Esophagus squamous epithelium (tissue), 5 donors: ENCODE results near the gene TYRO3. TPM values are rescaled to one million over a fixed set of nuclear protein-coding genes. Genes with fewer than 3 reads are reported as not detected.

Experiments used
- DNase-seq: peaks from one replicate; lab custom pipeline; 2025; lab: John Stamatoyannopoulos, UW
- H3K27ac ChIP-seq, 4 donors: fragments of 200-600 bp; sonication (generic); one replicate each; pipeline ENCODE4 v1.5.1; 2016 to 2019; ENCODE audit warnings: mild to moderate bottlenecking in 1 of 4
- H3K27me3 ChIP-seq, 4 donors: fragments of 200-600 bp; sonication (generic); 1 replicate in 3 of 4; 2 replicates in 1 of 4; pipeline versions ENCODE4 v1.5.1 to v1.6.0; 2017 to 2021; ENCODE audit warnings: antibody characterized with exemption in 1 of 4
- H3K36me3 ChIP-seq, 3 donors: fragments of 200-600 bp; sonication (generic); one replicate each; pipeline ENCODE4 v1.5.1; 2016 to 2019
- H3K4me1 ChIP-seq, 3 donors: fragments of 200-600 bp; sonication (generic); one replicate each; pipeline ENCODE4 v1.5.1; 2017 to 2019
- H3K4me3 ChIP-seq, 4 donors: fragments of 200-600 bp; sonication (generic); 1 replicate in 3 of 4; 2 replicates in 1 of 4; pipeline ENCODE4 v1.5.1; 2016 to 2019; ENCODE audit warnings: mild to moderate bottlenecking in 2 of 4, moderate library complexity in 1 of 4
- H3K9me3 ChIP-seq, 3 donors: fragments of 200-600 bp; sonication (generic); one replicate each; pipeline ENCODE4 v1.5.1; 2016 to 2019
- CTCF ChIP-seq, 6 experiments: fragments of 450-650 bp in 4 of 6; fragments of 200-600 bp in 2 of 6; sonication (generic) in 2 of 6; IDR thresholded peaks; one replicate each; pipeline ENCODE4 v1.5.1; 2016 to 2019; ENCODE audit warnings: antibody characterized with exemption in 6 of 6, mild to moderate bottlenecking in 4 of 6, moderate library complexity in 4 of 6
- POLR2A ChIP-seq, 4 donors: fragments of 450-650 bp; IDR thresholded peaks; one replicate each; pipeline ENCODE4 v1.6.1; 2017; ENCODE audit warnings: antibody characterized with exemption in 4 of 4, mild to moderate bottlenecking in 4 of 4, moderate library complexity in 3 of 4
- WGBS, 2 donors: methylation state at CpG; one replicate each; pipeline ENCODE4 v1.1.5; 2018; 5-methylcytosine and 5-hydroxymethylcytosine counted together
- intact Hi-C: fragments of 100-400 bp; cut with DNase I; formaldehyde crosslinking; loops from one replicate; pipeline ENCODE4 v1.15.0; 2022
- total RNA-seq, 4 donors: library from RNA; depleted of rRNA; stranded (reverse); fragments of >200 nt; gene quantifications; one replicate each; pipeline ENCODE4 v1.1.0, GENCODE V29; 2016
- donor health status: DM: yes; HTN: yes; CAD: no.

TYRO3 gene
- total RNA-seq, 4 donors from 2014 or later = 6.5 to 16.9 (median 11.2) TPM

- DNase-seq = no peak
- H3K4me1 ChIP-seq = peaks cover 15 to 44% (median 26%) of the 10 kb centered on the region in 3 donors
- H3K9me3 ChIP-seq = no peaks in the 10 kb centered on the region
- H3K27ac ChIP-seq = peak overlapping the region; percentile 45 to 84 (median 72)
- no peaks in the 10 kb centered on the region for H3K27me3 ChIP-seq
- peaks cover 0 to 32% (median 0%) of the 10 kb centered on the region in 3 donors for H3K36me3 ChIP-seq
- H3K4me3 ChIP-seq = peak overlapping the region; percentile 58 to 91 (median 74)
- 0% methylated on average over 1 of the region's 60 CpGs for WGBS, 2 donors
- TF ChIP-seq CTCF (IDR thresholded peaks at IDR 0.05) (no peak), POLR2A (IDR thresholded peaks at IDR 0.05) (no peak)
- intact Hi-C loops = no loop called here
Measured at GRCh38 chr15:41559239-41559782, 299 bp downstream of the TYRO3 start.

GRCh38 chr15:41560572-41560874 is 1.5 kb downstream of the TYRO3 start:
- TF ChIP-seq CTCF (IDR thresholded peaks at IDR 0.05) = no peak
- no peak for TF ChIP-seq POLR2A (IDR thresholded peaks at IDR 0.05)
- WGBS, 2 donors = 24% methylated on average over 2 of the region's 2 CpGs; no CpG with 5 or more reads in 1 of the 2 donors
- intact Hi-C loops = no loop called here
- no peaks in the 10 kb centered on the region for H3K9me3 ChIP-seq
- no peaks in the 10 kb centered on the region for H3K27me3 ChIP-seq
- DNase-seq = no peak
- peak overlapping the region in 1 of 4 donors; percentile 82 for H3K4me3 ChIP-seq
- H3K27ac ChIP-seq = peak overlapping the region in 1 of 4 donors; percentile 33
- H3K4me1 ChIP-seq = peaks cover 15 to 44% (median 26%) of the 10 kb centered on the region in 3 donors
- peaks cover 0 to 44% (median 0%) of the 10 kb centered on the region in 3 donors for H3K36me3 ChIP-seq

GRCh38 chr15:41561104-41561776 is 2.2 kb downstream of the TYRO3 start:
- Histone ChIP-seq H3K27me3 (no peaks in the 10 kb centered on the region), H3K36me3 (peaks cover 0 to 48% (median 0%) of the 10 kb centered on the region in 3 donors), H3K9me3 (no peaks in the 10 kb centered on the region), H3K4me3 (no peak overlapping the region), H3K4me1 (peaks cover 15 to 44% (median 26%) of the 10 kb centered on the region in 3 donors), H3K27ac (peak overlapping the region in 2 of 4 donors; percentile 9 to 33)
- intact Hi-C loops = no loop called here
- no peak for TF ChIP-seq POLR2A (IDR thresholded peaks at IDR 0.05)
- no peak for TF ChIP-seq CTCF (IDR thresholded peaks at IDR 0.05)
- WGBS, 2 donors = 90 to 100% methylated on average over 1 to 2 of the region's 16 CpGs
- no peak for DNase-seq

GRCh38 chr15:41561777-41562145 is 2.7 kb downstream of the TYRO3 start:
- no peaks in the 10 kb centered on the region for H3K27me3 ChIP-seq
- TF ChIP-seq POLR2A (IDR thresholded peaks at IDR 0.05) = no peak
- no peak for TF ChIP-seq CTCF (IDR thresholded peaks at IDR 0.05)
- peaks cover 15 to 44% (median 26%) of the 10 kb centered on the region in 3 donors for H3K4me1 ChIP-seq
- DNase-seq = no peak
- no peaks in the 10 kb centered on the region for H3K9me3 ChIP-seq
- intact Hi-C loops = no loop called here
- H3K27ac ChIP-seq = peak overlapping the region in 2 of 4 donors; percentile 9 to 21
- WGBS, 2 donors = 61 to 67% methylated on average over 1 to 2 of the region's 3 CpGs
- no peak overlapping the region for H3K4me3 ChIP-seq
- H3K36me3 ChIP-seq = peaks cover 0 to 49% (median 0%) of the 10 kb centered on the region in 3 donors

- no peak for TF ChIP-seq POLR2A (IDR thresholded peaks at IDR 0.05)
- TF ChIP-seq CTCF (IDR thresholded peaks at IDR 0.05) = no peak
- Histone ChIP-seq H3K4me3 (no peak overlapping the region), H3K9me3 (no peaks in the 10 kb centered on the region), H3K36me3 (peaks cover 0 to 54% (median 0%) of the 10 kb centered on the region in 3 donors), H3K4me1 (peaks cover 15 to 43% (median 26%) of the 10 kb centered on the region in 3 donors), H3K27me3 (no peaks in the 10 kb centered on the region), H3K27ac (peak overlapping the region in 1 of 4 donors; percentile 21)
- no peak for DNase-seq
- intact Hi-C loops = no loop called here
- 55 to 70% methylated on average over 3 to 5 of the region's 5 CpGs for WGBS, 2 donors
Measured at GRCh38 chr15:41562244-41562643, 3.2 kb downstream of the TYRO3 start.
